ENCODE data around the gene SNAP91.
"Not testable (repeated sequence)": the region's sequence is repeated elsewhere in the genome, so short reads cannot be mapped to it uniquely, and the experiment has no call there.

SNAP91 gene

GRCh38 chr6:83708970-83709747 is at the start of gene SNAP91:
TSS of gene SNAP91 (minus strand) at chr6:83709101. CDS start at chr6:83707927, 1,174 bp downstream.
- no peak for FAIRE-seq

- FAIRE-seq, result no peak
Measured at GRCh38 chr6:83758533-83758932, 49.6 kb upstream of the SNAP91 start.

- FAIRE-seq, result no peak
Measured at GRCh38 chr6:83757021-83757420, 48.1 kb upstream of the SNAP91 start.

GRCh38 chr6:83756565-83756964 is 47.7 kb upstream of the SNAP91 start:
- no peak for FAIRE-seq

GRCh38 chr6:83752375-83752774 is 43.5 kb upstream of the SNAP91 start:
- FAIRE-seq, result not testable (repeated sequence)

GRCh38 chr6:83741089-83741488 is 32.2 kb upstream of the SNAP91 start:
- FAIRE-seq, result no peak

GRCh38 chr6:83735461-83735860 is 26.6 kb upstream of the SNAP91 start:
- FAIRE-seq, result no peak

GRCh38 chr6:83729871-83730270 is 21.0 kb upstream of the SNAP91 start:
- FAIRE-seq, result no peak

GRCh38 chr6:83722876-83723275 is 14.0 kb upstream of the SNAP91 start:
- FAIRE-seq, result no peak

- FAIRE-seq, result no peak
Measured at GRCh38 chr6:83717809-83718208, 8.9 kb upstream of the SNAP91 start.

- FAIRE-seq, result no peak
Measured at GRCh38 chr6:83711958-83712357, 3.1 kb upstream of the SNAP91 start.

GRCh38 chr6:83709748-83710050 is 798 bp upstream of the SNAP91 start:
- FAIRE-seq, result no peak

- no peak for FAIRE-seq
Measured at GRCh38 chr6:83708546-83708969, 343 bp downstream of the SNAP91 start.

GRCh38 chr6:83707829-83708545 is 914 bp downstream of the SNAP91 start:
- no peak for FAIRE-seq

- FAIRE-seq, result no peak
Measured at GRCh38 chr6:83702749-83703148, 6.2 kb downstream of the SNAP91 start.

- FAIRE-seq, result no peak
Measured at GRCh38 chr6:83702077-83702476, 6.8 kb downstream of the SNAP91 start.

GRCh38 chr6:83696674-83697073 is 12.2 kb downstream of the SNAP91 start:
- FAIRE-seq, result no peak

GRCh38 chr6:83685481-83685880 is 23.4 kb downstream of the SNAP91 start:
- no peak for FAIRE-seq

GRCh38 chr6:83677791-83678190 is 31.1 kb downstream of the SNAP91 start:
- no peak for FAIRE-seq

GRCh38 chr6:83637953-83638352 is 70.9 kb downstream of the SNAP91 start:
- FAIRE-seq, result no peak

- FAIRE-seq, result no peak
Measured at GRCh38 chr6:83636800-83637199, 72.1 kb downstream of the SNAP91 start.

- no peak for FAIRE-seq
Measured at GRCh38 chr6:83633609-83634008, 75.3 kb downstream of the SNAP91 start.

GRCh38 chr6:83633149-83633548 is 75.8 kb downstream of the SNAP91 start:
- FAIRE-seq, result no peak

- FAIRE-seq, result not testable (repeated sequence)
Measured at GRCh38 chr6:83629908-83630307, 79.0 kb downstream of the SNAP91 start.

Data from endometrium (tissue), 2 donors.